ENCODE data around the gene RNASE7. TPM values are rescaled to one million over a fixed set of nuclear protein-coding genes. Genes with fewer than 3 reads are reported as not detected.

RNASE7 gene
- total RNA-seq, 3 donors from 2014 or later (not counting 1 experiment from before 2014, with no cell fraction given) = not detected

DNA sequence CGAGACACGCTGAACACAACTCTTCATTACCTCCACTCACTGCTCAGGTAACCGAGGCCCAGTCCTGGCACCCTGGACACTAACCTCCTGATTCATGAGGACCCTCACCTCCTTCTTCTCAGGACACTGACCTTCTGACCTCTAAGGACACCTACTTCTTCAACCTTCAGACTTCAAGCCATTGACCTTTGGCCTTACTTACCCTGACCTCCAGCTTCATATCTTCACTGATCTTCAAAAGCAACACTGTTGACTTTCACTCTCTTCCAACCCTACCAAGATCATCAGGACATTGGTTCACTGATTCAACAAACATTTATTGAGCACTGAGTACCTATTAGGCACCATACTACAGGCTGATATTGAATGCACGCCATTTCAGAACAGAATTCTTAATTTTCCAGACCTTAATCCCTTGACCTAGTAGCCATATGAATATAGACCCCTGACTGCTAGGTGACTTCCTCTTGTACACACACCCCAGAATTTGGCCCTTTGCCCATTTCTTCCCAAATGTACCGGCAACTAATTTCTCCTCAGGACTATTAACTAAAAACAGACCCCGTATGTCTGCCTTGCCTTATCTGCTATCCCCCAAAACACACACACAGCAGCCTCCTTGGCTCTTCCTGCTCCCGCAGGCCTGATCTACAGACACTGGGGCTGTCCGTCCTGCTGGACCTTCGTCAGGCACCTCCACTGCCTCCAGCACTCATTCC is 33.7 kb downstream of the RNASE7 start:
- WGBS (ENCODE audit: insufficient coverage) = 93% methylated on average over 9 of the region's 9 CpGs
- DNase-seq = no peak
- intact Hi-C loops (cut with micrococcal nuclease) = no loop called here
- Histone ChIP-seq H3K4me1 (ENCODE audit: control insufficient read depth, insufficient read depth, low read length) (peaks cover 21% of the 10 kb centered on the region), H3K27me3 (ENCODE audit: control insufficient read depth, insufficient read depth, low read length) (peaks cover 15% of the 10 kb centered on the region), H3K4me3 (ENCODE audit: low read length) (no peak overlapping the region), H3K36me3 (ENCODE audit: control insufficient read depth, insufficient read depth, low read length) (no peaks in the 10 kb centered on the region), H3K9me3 (ENCODE audit: control insufficient read depth, insufficient read depth, low read length) (no peaks in the 10 kb centered on the region), H3K27ac (ENCODE audit: low read length) (no peak overlapping the region)
- Mint-ChIP-seq H3K9me3 (no peaks in the 10 kb centered on the region), H3K27me3 (ENCODE audit: low read depth in 2 of 2) (peaks cover 24% of the 10 kb centered on the region in 2 donors), H3K4me3 (no peak overlapping the region), H3K27ac (no peak overlapping the region), H3K4me1 (peaks cover 11 to 17% of the 10 kb centered on the region in 2 donors), H3K36me3 (no peaks in the 10 kb centered on the region)
- ATAC-seq = no peak
- no peak for TF ChIP-seq CTCF (IDR thresholded peaks at IDR 0.05)

GRCh38 chr14:21077672-21078071 is 35.5 kb downstream of the RNASE7 start:
- H3K9me3 ChIP-seq (ENCODE audit: control insufficient read depth, insufficient read depth, low read length) = no peaks in the 10 kb centered on the region
- intact Hi-C loops (cut with micrococcal nuclease) = no loop called here
- Mint-ChIP-seq H3K4me1 (no peaks in the 10 kb centered on the region), H3K27ac (no peak overlapping the region), H3K36me3 (no peaks in the 10 kb centered on the region), H3K4me3 (no peak overlapping the region), H3K9me3 (no peaks in the 10 kb centered on the region), H3K27me3 (ENCODE audit: low read depth in 2 of 2) (peaks cover 9 to 12% of the 10 kb centered on the region in 2 donors)
- H3K4me1 ChIP-seq (ENCODE audit: control insufficient read depth, insufficient read depth, low read length) = peaks cover 3% of the 10 kb centered on the region
- DNase-seq (no peak), ATAC-seq (no peak)
- H3K27ac ChIP-seq (ENCODE audit: low read length) = no peak overlapping the region
- WGBS (ENCODE audit: insufficient coverage) = 42% methylated on average over 2 of the region's 2 CpGs
- no peaks in the 10 kb centered on the region for H3K36me3 ChIP-seq (ENCODE audit: control insufficient read depth, insufficient read depth, low read length)
- H3K27me3 ChIP-seq (ENCODE audit: control insufficient read depth, insufficient read depth, low read length) = peaks cover 2% of the 10 kb centered on the region
- no peak overlapping the region for H3K4me3 ChIP-seq (ENCODE audit: low read length)
- no peak for TF ChIP-seq CTCF (IDR thresholded peaks at IDR 0.05)

DNA sequence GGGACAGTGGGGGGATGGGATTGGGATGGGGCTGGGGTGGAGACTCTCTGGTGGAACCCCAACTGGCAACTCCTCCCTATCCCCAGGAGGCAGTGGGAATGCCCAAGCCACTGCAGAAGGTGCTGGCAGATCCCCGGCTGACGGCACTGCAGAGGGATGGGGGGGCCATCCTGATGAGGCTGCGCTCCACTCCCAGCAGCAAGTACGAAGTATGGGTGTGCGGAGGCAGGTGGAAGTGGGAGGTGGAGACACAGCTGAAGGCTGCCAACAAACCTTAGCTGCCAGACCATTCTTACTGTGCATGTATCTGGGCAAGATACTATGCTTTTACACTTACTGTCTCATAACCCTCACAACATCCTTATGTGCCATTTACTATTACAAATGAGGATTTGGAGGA is 36.1 kb downstream of the RNASE7 start:
- Mint-ChIP-seq H3K4me3 (no peak overlapping the region), H3K9me3 (no peaks in the 10 kb centered on the region), H3K27me3 (ENCODE audit: low read depth in 2 of 2) (peaks cover 6 to 7% of the 10 kb centered on the region in 2 donors), H3K36me3 (no peaks in the 10 kb centered on the region), H3K27ac (no peak overlapping the region), H3K4me1 (no peaks in the 10 kb centered on the region)
- Histone ChIP-seq H3K27ac (ENCODE audit: low read length) (no peak overlapping the region), H3K9me3 (ENCODE audit: control insufficient read depth, insufficient read depth, low read length) (no peaks in the 10 kb centered on the region), H3K4me3 (ENCODE audit: low read length) (no peak overlapping the region), H3K27me3 (ENCODE audit: control insufficient read depth, insufficient read depth, low read length) (peaks cover 2% of the 10 kb centered on the region), H3K4me1 (ENCODE audit: control insufficient read depth, insufficient read depth, low read length) (no peaks in the 10 kb centered on the region), H3K36me3 (ENCODE audit: control insufficient read depth, insufficient read depth, low read length) (no peaks in the 10 kb centered on the region)
- DNase-seq (no peak), ATAC-seq (no peak)
- 88% methylated on average over 5 of the region's 5 CpGs for WGBS (ENCODE audit: insufficient coverage)
- no peak for TF ChIP-seq CTCF (IDR thresholded peaks at IDR 0.05)
- intact Hi-C loops (cut with micrococcal nuclease) = no loop called here

DNA sequence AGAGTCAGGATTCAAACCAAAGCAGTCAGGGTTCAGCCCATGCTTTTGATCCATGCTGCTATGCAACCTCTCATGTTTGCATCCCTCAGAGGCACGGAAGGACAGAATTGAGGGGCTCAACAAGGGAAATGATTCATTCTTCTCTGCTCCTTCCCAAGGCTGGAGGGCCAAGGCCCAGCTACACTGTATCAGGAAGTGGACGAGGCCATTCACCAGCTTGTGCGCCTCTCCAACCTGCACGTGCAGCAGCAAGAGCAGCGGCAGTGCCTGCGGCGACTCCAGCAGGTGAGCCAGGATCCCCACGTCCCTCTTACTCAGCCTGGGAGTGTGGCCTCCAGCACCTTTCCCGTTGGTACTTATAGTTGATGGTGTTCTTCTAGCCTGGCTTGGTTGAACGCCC is 36.6 kb downstream of the RNASE7 start:
- intact Hi-C loops (cut with micrococcal nuclease) = no loop called here
- 90% methylated on average over 8 of the region's 10 CpGs for WGBS (ENCODE audit: insufficient coverage)
- H3K4me1 Mint-ChIP-seq = no peaks in the 10 kb centered on the region

More for the DNA sequence above, 36.6 kb downstream of the RNASE7 start:
- ATAC-seq (no peak), DNase-seq (no peak)
- Histone ChIP-seq H3K27me3 (ENCODE audit: control insufficient read depth, insufficient read depth, low read length) (peaks cover 2% of the 10 kb centered on the region), H3K4me3 (ENCODE audit: low read length) (no peak overlapping the region), H3K9me3 (ENCODE audit: control insufficient read depth, insufficient read depth, low read length) (no peaks in the 10 kb centered on the region), H3K4me1 (ENCODE audit: control insufficient read depth, insufficient read depth, low read length) (no peaks in the 10 kb centered on the region), H3K36me3 (ENCODE audit: control insufficient read depth, insufficient read depth, low read length) (no peaks in the 10 kb centered on the region), H3K27ac (ENCODE audit: low read length) (no peak overlapping the region)
- Mint-ChIP-seq H3K4me3 (no peak overlapping the region), H3K27me3 (ENCODE audit: low read depth in 2 of 2) (peaks cover 1 to 2% of the 10 kb centered on the region in 2 donors), H3K27ac (no peak overlapping the region), H3K36me3 (no peaks in the 10 kb centered on the region), H3K9me3 (no peaks in the 10 kb centered on the region)
- no peak for TF ChIP-seq CTCF (IDR thresholded peaks at IDR 0.05)
